T-cell (primary cell): ENCODE results near the gene RXFP3. TPM values are rescaled to one million over a fixed set of nuclear protein-coding genes. Genes with fewer than 3 reads are reported as not detected.

ENCODE experiments used
- ATAC-seq, 4 experiments: fragments of 200-7000 bp in 3 of 4; fragments of 150-1000 bp in 1 of 4; cut with Tn5 transposase; replicated peaks in 1 of 4; 1 replicate in 3 of 4; 2 replicates in 1 of 4; pipeline ENCODE4 v1.10.0; 2021; ENCODE audit warnings: moderate library complexity in 3 of 4, mild to moderate bottlenecking in 2 of 4, moderate number of reproducible peaks in 1 of 4
- CTCF ChIA-PET, 2 donors: fragments of 300-600 bp; sonication (Branson Sonifier 250); formaldehyde crosslinking; loops; one replicate each; lab custom pipeline; 2022; ENCODE audit warnings: antibody characterized with exemption in 2 of 2; lab: Charles Lee
- POLR2A ChIA-PET, 2 donors: fragments of 300-600 bp; sonication (Branson Sonifier 250); formaldehyde crosslinking; loops; one replicate each; lab custom pipeline; 2022; ENCODE audit warnings: antibody characterized with exemption in 2 of 2; lab: Charles Lee
- DNase-seq, 35 experiments: peaks; one replicate each; pipeline versions ENCODE4 v3.0.0 to v3.0.0-alpha.2; 2013 to 2023
- H3K27ac ChIP-seq: one replicate; pipeline ENCODE4 v1.5.1; 2013; ENCODE audit warnings: low read length
- H3K27me3 ChIP-seq, 2 experiments: replicated peaks in 1 of 2; 1 replicate in 1 of 2; 2 replicates in 1 of 2; pipeline versions ENCODE4 v1.6.1 to v1.7.0; 2013; ENCODE audit warnings: low read length in 1 of 2, mixed read lengths in 1 of 2; ENCODE audit not compliant: control insufficient read depth in 2 of 2, insufficient read depth in 2 of 2; ENCODE audit errors: extremely low read depth in 1 of 2
- H3K36me3 ChIP-seq, 2 donors: 1 replicate in 1 of 2; 2 replicates in 1 of 2; pipeline versions ENCODE4 v1.6.1 to v1.7.0; 2013; ENCODE audit warnings: low read length in 1 of 2; ENCODE audit not compliant: control insufficient read depth in 2 of 2, insufficient read depth in 1 of 2; ENCODE audit errors: extremely low read depth in 1 of 2
- H3K4me1 ChIP-seq, 2 experiments: 1 replicate in 1 of 2; 2 replicates in 1 of 2; pipeline versions ENCODE4 v1.6.1 to v1.7.0; 2013; ENCODE audit warnings: low read length in 2 of 2, mixed read lengths in 1 of 2; ENCODE audit not compliant: insufficient read depth in 2 of 2, control insufficient read depth in 1 of 2; ENCODE audit errors: extremely low read depth in 1 of 2
- H3K4me3 ChIP-seq, 2 donors: 1 replicate in 1 of 2; 2 replicates in 1 of 2; pipeline versions ENCODE4 v1.5.1 to v1.7.0; 2013; ENCODE audit warnings: mild to moderate bottlenecking in 2 of 2, low read length in 1 of 2, moderate library complexity in 1 of 2; ENCODE audit not compliant: control insufficient read depth in 1 of 2; ENCODE audit errors: extremely low read depth in 1 of 2
- H3K9me3 ChIP-seq: 2 replicates; pipeline ENCODE4 v1.7.0; 2013
- H3K27ac Mint-ChIP-seq, 2 donors: one replicate each; pipeline ENCODE4 v1.8.0; 2020 to 2021; ENCODE audit warnings: mild to moderate bottlenecking in 2 of 2, mixed read lengths in 2 of 2
- H3K27me3 Mint-ChIP-seq, 2 donors: one replicate each; pipeline ENCODE4 v1.8.0; 2021 to 2022; ENCODE audit warnings: mixed read lengths in 2 of 2
- H3K36me3 Mint-ChIP-seq: one replicate; pipeline ENCODE4 v1.8.0; 2021; ENCODE audit warnings: mixed read lengths
- H3K4me1 Mint-ChIP-seq, 3 donors: one replicate each; pipeline ENCODE4 v1.8.0; 2020 to 2022; ENCODE audit warnings: mixed read lengths in 3 of 3, mild to moderate bottlenecking in 1 of 3
- H3K4me3 Mint-ChIP-seq, 3 donors: one replicate each; pipeline ENCODE4 v1.8.0; 2020 to 2022; ENCODE audit warnings: mild to moderate bottlenecking in 3 of 3, mixed read lengths in 3 of 3, moderate library complexity in 3 of 3
- H3K9me3 Mint-ChIP-seq, 3 donors: one replicate each; pipeline ENCODE4 v1.8.0; 2020 to 2022; ENCODE audit warnings: mixed read lengths in 3 of 3
- WGBS: methylation state at CpG from one replicate; pipeline ENCODE4 v1.1.5; 2013; ENCODE audit warnings: missing lambda C conversion rate; ENCODE audit not compliant: insufficient coverage; 5-methylcytosine and 5-hydroxymethylcytosine counted together
- total RNA-seq, 35 experiments: library from RNA in 6 of 35; stranded (reverse) in 6 of 35; fragments of 120-200 nt in 1 of 35; gene quantifications; one replicate each; pipeline versions ENCODE4 v1.2.1 to v1.2.4 and lab custom pipeline; 2013 to 2026

RXFP3 gene
- total RNA-seq, 5 donors from 2014 or later (not counting 1 experiment from before 2014, with no cell fraction given) = not detected

DNA sequence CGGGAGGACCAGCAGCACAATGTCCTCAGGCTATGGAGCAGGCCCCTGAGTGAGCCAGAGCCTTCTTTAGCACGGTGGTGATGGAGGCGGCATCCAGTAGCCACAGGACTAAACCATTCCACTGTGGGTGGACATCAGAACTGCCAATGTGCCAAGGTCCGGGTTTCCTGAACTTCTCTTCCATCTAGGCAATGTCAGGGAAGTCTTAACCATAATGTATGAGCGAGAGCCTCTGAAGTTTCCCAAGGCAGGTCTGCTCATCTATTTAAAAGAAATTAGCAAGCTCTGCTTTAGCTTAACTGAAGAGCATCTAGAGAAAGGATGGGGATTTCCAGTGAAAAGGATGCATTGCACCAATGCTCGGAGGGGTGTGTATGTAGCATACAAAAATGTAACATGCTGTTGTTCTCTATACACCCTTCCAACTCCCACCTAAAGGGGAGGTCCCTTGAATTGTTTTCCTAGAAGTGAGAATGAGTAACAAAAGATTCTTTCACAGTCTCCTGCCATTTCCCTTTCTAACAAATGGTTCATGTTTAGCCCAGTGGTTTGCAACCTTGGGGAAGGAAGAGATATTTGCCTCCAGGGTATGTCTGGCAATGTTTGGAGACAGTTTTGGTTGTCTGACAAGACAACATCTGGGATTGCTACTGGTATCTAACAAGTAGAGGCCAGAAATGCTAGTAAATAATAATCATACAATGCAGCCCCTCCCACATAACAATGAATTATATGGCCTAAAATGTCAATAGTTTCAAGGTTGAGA lies 6.1 kb upstream of the RXFP3 start:
- DNase-seq (no peak), ATAC-seq (no peak)
- no peak overlapping the region for H3K4me3 ChIP-seq
- Mint-ChIP-seq H3K27me3 (peaks cover 4 to 7% of the 10 kb centered on the region in 2 donors), H3K9me3 (no peaks in the 10 kb centered on the region), H3K4me1 (no peaks in the 10 kb centered on the region), H3K27ac (no peak overlapping the region), H3K4me3 (no peak overlapping the region), H3K36me3 (no peaks in the 10 kb centered on the region)
- ChIA-PET POLR2A (no interaction called here), CTCF (interaction anchor here in 1 of 2 donors (0.6 kb wide), 1 partner anchor 495 kb away, joined by 4 read pairs; no protein-coding TSS in a partner anchor)
- no peaks in the 10 kb centered on the region for H3K36me3 ChIP-seq
- H3K27me3 ChIP-seq = peaks cover 3% of the 10 kb centered on the region in 2 experiments
- no peaks in the 10 kb centered on the region for H3K9me3 ChIP-seq
- no peak overlapping the region for H3K27ac ChIP-seq
- 92% methylated on average over 3 of the region's 6 CpGs for WGBS
- no peaks in the 10 kb centered on the region for H3K4me1 ChIP-seq

DNA sequence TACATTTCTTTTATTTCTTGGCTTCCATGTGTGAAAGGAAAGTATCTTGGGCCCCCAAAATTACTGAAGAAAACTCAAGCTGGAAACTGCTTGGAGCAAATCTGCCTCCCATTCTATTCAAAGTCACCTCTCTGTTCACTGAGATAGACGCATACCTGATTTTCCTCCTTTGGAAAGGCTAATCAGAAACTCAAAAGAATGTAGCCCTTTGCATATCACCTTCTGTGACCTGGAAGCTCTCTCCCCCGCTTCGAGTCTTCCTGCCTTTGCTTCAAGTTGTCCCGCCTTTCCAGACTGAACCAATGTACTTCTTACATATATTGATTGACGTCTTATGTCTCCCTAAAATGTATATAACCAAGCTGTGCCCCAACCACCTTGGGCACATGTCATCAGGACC lies 5.0 kb upstream of the RXFP3 start:
- DNase-seq (no peak), ATAC-seq (no peak)
- ChIA-PET POLR2A (no interaction called here), CTCF (interaction anchor here (0.8 to 2.0 kb wide), 2 partner anchors 493 to 496 kb away, joined by 3 to 6 read pairs; no protein-coding TSS in a partner anchor)
- no peaks in the 10 kb centered on the region for H3K9me3 Mint-ChIP-seq
- no peaks in the 10 kb centered on the region for H3K36me3 Mint-ChIP-seq
- Histone ChIP-seq H3K27ac (no peak overlapping the region), H3K4me1 (peaks cover 0 to 3% of the 10 kb centered on the region in 2 experiments), H3K36me3 (no peaks in the 10 kb centered on the region), H3K4me3 (no peak overlapping the region), H3K9me3 (no peaks in the 10 kb centered on the region), H3K27me3 (peaks cover 7 to 8% of the 10 kb centered on the region in 2 experiments)
- no peak overlapping the region for H3K4me3 Mint-ChIP-seq
- WGBS = 74% methylated on average over 5 of the region's 5 CpGs
- no peak overlapping the region for H3K27ac Mint-ChIP-seq
- H3K4me1 Mint-ChIP-seq = peaks cover 0 to 7% (median 2%) of the 10 kb centered on the region in 3 donors
- peaks cover 10 to 17% of the 10 kb centered on the region in 2 donors for H3K27me3 Mint-ChIP-seq

DNA sequence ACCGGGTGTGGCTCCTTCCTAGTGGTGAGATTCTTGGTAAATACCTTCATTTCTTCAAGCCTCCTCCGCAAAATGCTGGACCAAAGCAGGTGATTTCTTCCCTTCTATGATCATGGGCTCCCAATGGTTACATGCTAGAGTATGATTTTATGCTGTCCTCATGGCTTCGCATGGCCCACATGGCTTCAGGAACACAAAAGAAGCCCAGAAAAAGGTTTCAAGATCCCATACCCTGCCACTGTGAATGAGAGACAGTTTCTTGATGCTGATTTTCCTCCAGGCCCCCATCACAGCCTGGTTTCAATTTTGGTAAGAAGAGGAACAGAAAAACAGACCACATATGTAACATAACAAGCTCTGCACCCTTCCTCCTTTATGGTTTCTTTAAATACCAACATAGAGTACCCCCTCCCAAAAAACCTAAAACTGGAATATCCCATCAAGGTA lies 2.4 kb upstream of the RXFP3 start:
- ChIA-PET CTCF (interaction anchor here (0.5 to 2.4 kb wide), 5 partner anchors 8 to 1692 kb away, joined by 3 to 40 read pairs (median 4); no protein-coding TSS in a partner anchor), POLR2A (no interaction called here)
- Mint-ChIP-seq H3K27me3 (peaks cover 26 to 40% of the 10 kb centered on the region in 2 donors), H3K4me3 (no peak overlapping the region), H3K4me1 (peaks cover 0 to 7% (median 6%) of the 10 kb centered on the region in 3 donors), H3K36me3 (no peaks in the 10 kb centered on the region), H3K27ac (no peak overlapping the region), H3K9me3 (no peaks in the 10 kb centered on the region)
- Histone ChIP-seq H3K9me3 (no peaks in the 10 kb centered on the region), H3K4me1 (peaks cover 0 to 7% of the 10 kb centered on the region in 2 experiments), H3K36me3 (no peaks in the 10 kb centered on the region), H3K27me3 (peaks cover 12 to 30% of the 10 kb centered on the region in 2 experiments), H3K4me3 (no peak overlapping the region), H3K27ac (no peak overlapping the region)
- no peak for ATAC-seq
- WGBS = 83% methylated on average over 1 of the region's 3 CpGs
- DNase-seq = no peak

DNA sequence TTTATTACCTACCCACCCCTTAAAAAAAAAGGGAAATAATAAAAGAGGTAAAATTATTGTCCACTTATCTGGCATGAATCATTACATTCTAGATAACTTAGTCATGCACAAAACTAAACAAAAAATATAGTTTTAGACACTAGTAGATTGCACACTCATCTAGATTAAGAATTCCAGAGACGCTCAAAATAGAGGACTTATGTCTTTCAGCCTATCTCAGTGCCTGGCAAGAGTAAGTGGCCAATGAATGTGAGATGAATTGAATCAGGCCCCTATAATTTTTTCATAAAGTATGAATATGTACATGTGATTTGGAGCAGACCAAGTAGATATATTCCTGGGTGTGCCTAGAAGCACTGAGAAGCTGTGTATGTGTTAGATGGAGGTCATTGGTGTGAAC lies 2.0 kb upstream of the RXFP3 start:
- no peak overlapping the region for H3K4me3 Mint-ChIP-seq
- Histone ChIP-seq H3K27me3 (peaks cover 12 to 33% of the 10 kb centered on the region in 2 experiments), H3K4me3 (no peak overlapping the region), H3K36me3 (no peaks in the 10 kb centered on the region), H3K4me1 (peaks cover 0 to 7% of the 10 kb centered on the region in 2 experiments), H3K27ac (no peak overlapping the region), H3K9me3 (no peaks in the 10 kb centered on the region)
- no peaks in the 10 kb centered on the region for H3K9me3 Mint-ChIP-seq
- no peak for ATAC-seq
- H3K27ac Mint-ChIP-seq = no peak overlapping the region
- ChIA-PET POLR2A (no interaction called here), CTCF (interaction anchor here (0.7 to 2.4 kb wide), 9 partner anchors 9 to 501 kb away, joined by 3 to 40 read pairs (median 4); no protein-coding TSS in a partner anchor)
- DNase-seq = no peak
- no peaks in the 10 kb centered on the region for H3K36me3 Mint-ChIP-seq
- H3K27me3 Mint-ChIP-seq = peaks cover 28 to 43% of the 10 kb centered on the region in 2 donors
- peaks cover 0 to 7% (median 6%) of the 10 kb centered on the region in 3 donors for H3K4me1 Mint-ChIP-seq
- WGBS = no CpG with 5 or more reads among the region's 1 CpG

DNA sequence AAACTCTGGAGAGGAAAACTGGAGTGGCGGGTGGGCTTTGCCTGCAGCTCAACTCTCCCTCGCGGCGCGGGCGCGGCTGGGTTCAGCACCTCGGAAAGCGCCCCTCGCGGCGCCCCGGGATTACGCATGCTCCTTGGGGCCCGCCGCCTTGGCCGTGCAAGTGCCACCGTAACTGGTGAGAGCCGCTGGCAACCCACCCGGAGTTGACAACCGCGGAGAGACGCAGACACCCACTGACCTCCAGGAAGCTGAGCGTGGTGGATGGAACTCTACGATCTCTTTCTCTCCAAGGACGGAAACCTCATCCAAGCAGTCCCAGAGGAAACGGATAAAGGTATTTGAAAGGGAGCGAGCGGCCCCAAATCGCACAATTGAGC lies 194 bp upstream of the RXFP3 start:
- Mint-ChIP-seq H3K36me3 (no peaks in the 10 kb centered on the region), H3K27me3 (peaks cover 40 to 57% of the 10 kb centered on the region in 2 donors), H3K27ac (no peak overlapping the region), H3K4me1 (peaks cover 0 to 7% (median 6%) of the 10 kb centered on the region in 3 donors), H3K4me3 (no peak overlapping the region), H3K9me3 (no peaks in the 10 kb centered on the region)
- Histone ChIP-seq H3K4me1 (peaks cover 0 to 7% of the 10 kb centered on the region in 2 experiments), H3K4me3 (peak overlapping the region in 1 of 2 donors; percentile 35), H3K36me3 (no peaks in the 10 kb centered on the region), H3K27me3 (peaks cover 12 to 33% of the 10 kb centered on the region in 2 experiments), H3K9me3 (no peaks in the 10 kb centered on the region), H3K27ac (no peak overlapping the region)
- peak in 25 of 35 experiments; percentile 2 to 44 (median 12) for DNase-seq
- ChIA-PET CTCF (interaction anchor here in 1 of 2 donors (0.7 to 2.4 kb wide), 2 partner anchors 500 to 728 kb away, joined by 3 to 40 read pairs; no protein-coding TSS in a partner anchor), POLR2A (no interaction called here)
- 8% methylated on average over 29 of the region's 30 CpGs for WGBS
- ATAC-seq = peak in 1 of 4 experiments; percentile 63

DNA sequence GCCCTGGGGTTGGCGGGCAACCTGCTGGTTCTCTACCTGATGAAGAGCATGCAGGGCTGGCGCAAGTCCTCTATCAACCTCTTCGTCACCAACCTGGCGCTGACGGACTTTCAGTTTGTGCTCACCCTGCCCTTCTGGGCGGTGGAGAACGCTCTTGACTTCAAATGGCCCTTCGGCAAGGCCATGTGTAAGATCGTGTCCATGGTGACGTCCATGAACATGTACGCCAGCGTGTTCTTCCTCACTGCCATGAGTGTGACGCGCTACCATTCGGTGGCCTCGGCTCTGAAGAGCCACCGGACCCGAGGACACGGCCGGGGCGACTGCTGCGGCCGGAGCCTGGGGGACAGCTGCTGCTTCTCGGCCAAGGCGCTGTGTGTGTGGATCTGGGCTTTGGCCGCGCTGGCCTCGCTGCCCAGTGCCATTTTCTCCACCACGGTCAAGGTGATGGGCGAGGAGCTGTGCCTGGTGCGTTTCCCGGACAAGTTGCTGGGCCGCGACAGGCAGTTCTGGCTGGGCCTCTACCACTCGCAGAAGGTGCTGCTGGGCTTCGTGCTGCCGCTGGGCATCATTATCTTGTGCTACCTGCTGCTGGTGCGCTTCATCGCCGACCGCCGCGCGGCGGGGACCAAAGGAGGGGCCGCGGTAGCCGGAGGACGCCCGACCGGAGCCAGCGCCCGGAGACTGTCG lies 976 bp downstream of the RXFP3 start:
- Histone ChIP-seq H3K4me1 (peaks cover 0 to 7% of the 10 kb centered on the region in 2 experiments), H3K27ac (no peak overlapping the region), H3K9me3 (no peaks in the 10 kb centered on the region), H3K36me3 (no peaks in the 10 kb centered on the region), H3K4me3 (no peak overlapping the region), H3K27me3 (peaks cover 12 to 38% of the 10 kb centered on the region in 2 experiments)
- H3K9me3 Mint-ChIP-seq = no peaks in the 10 kb centered on the region
- ChIA-PET CTCF (interaction anchor here in 1 of 2 donors (0.5 kb wide), 1 partner anchor 499 kb away, joined by 5 read pairs; no protein-coding TSS in a partner anchor), POLR2A (no interaction called here)
- peaks cover 50 to 60% of the 10 kb centered on the region in 2 donors for H3K27me3 Mint-ChIP-seq
- no peak overlapping the region for H3K27ac Mint-ChIP-seq
- ATAC-seq (no peak), DNase-seq (no peak)
- H3K36me3 Mint-ChIP-seq = no peaks in the 10 kb centered on the region
- peaks cover 0 to 7% (median 6%) of the 10 kb centered on the region in 3 donors for H3K4me1 Mint-ChIP-seq
- WGBS = 39% methylated on average over 54 of the region's 54 CpGs
- no peak overlapping the region for H3K4me3 Mint-ChIP-seq
